Ishikawa (cell line): ENCODE measurements around the gene NTM.

ENCODE experiments used
- CEBPB ChIP-seq: IDR thresholded peaks from 2 replicates; pipeline ENCODE4 v1.6.1; 2012
- EGR1 ChIP-seq: IDR thresholded peaks from 2 replicates; pipeline ENCODE4 v1.6.1; 2012
- EP300 ChIP-seq: IDR thresholded peaks from 2 replicates; pipeline ENCODE4 v1.6.1; 2012; ENCODE audit warnings: borderline replicate concordance
- MAX ChIP-seq: IDR thresholded peaks from 2 replicates; pipeline ENCODE4 v1.6.1; 2012
- NFIC ChIP-seq: IDR thresholded peaks from 2 replicates; pipeline ENCODE4 v1.6.1; 2012
- RAD21 ChIP-seq: IDR thresholded peaks from 2 replicates; pipeline ENCODE4 v1.6.1; 2012; ENCODE audit warnings: low read depth
- REST ChIP-seq: IDR thresholded peaks from 2 replicates; pipeline ENCODE4 v1.6.1; 2012; ENCODE audit warnings: low read depth, mild to moderate bottlenecking
- TCF12 ChIP-seq: IDR thresholded peaks from 2 replicates; pipeline ENCODE4 v1.6.1; 2012; ENCODE audit warnings: low read depth
- TEAD4 ChIP-seq: IDR thresholded peaks from 2 replicates; pipeline ENCODE4 v1.6.1; 2012
- USF1 ChIP-seq: IDR thresholded peaks from 2 replicates; pipeline ENCODE4 v1.6.1; 2012

- TF ChIP-seq RAD21 (no peak), EP300 (no peak), REST (no peak), CEBPB (no peak), EGR1 (no peak), USF1 (no peak), TCF12 (no peak), MAX (no peak), NFIC (no peak), TEAD4 (no peak)
Measured at GRCh38 chr11:131499199-131499598, 128.8 kb downstream of the NTM start.
